ENCODE measurements around the gene GPR17. TPM values are rescaled to one million over a fixed set of nuclear protein-coding genes. Genes with fewer than 3 reads are reported as not detected.

The GPR17 gene
- total RNA-seq, 1 donor from 2014 or later: 6.4 TPM

DNA sequence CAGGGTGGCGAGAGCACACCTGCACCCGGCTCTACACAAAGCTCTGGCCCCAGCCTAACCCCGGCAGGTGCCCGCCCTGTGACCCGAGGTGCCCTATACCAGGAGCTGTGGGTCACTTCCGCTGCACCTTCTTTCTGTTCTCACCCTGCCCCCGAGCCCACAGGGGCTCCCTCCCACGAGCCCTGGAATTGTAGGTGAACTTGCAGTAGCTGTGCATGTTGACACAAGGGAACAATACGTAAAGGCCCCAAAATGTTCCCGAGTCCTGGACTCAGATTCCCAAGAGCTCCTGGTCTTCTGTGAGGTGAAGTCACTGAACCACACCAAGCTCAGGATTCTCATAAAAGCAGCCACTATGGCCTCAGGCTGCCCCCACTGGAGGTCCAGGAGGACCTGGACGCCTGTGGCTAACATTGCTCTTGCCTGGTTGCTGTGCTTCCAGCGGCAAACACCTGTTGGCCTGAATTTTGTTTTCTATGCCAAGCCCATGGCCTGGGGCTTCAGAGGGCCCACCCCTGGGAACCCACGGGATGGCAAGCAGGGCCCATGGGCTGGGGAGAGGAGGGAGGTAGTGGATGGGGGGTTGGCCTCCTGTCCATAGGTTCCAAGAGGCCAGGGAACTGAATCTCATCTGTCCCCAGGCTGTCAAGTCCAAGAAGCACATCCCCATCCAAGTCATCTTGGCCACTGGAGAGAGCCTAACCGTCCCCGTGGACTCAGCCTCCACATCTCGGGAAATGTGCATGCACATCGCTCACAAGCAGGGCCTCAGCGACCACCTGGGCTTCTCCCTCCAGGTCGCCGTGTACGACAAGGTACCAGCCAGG, 23.2 kb upstream of the GPR17 start:
- no peaks in the 10 kb centered on the region for H3K27me3 Mint-ChIP-seq (ENCODE audit: low read depth)
- DNase-seq (ENCODE audit: low read depth, low spot score): no peak
- H3K4me3 Mint-ChIP-seq: no peak overlapping the region
- TF ChIP-seq, protein P1, sequence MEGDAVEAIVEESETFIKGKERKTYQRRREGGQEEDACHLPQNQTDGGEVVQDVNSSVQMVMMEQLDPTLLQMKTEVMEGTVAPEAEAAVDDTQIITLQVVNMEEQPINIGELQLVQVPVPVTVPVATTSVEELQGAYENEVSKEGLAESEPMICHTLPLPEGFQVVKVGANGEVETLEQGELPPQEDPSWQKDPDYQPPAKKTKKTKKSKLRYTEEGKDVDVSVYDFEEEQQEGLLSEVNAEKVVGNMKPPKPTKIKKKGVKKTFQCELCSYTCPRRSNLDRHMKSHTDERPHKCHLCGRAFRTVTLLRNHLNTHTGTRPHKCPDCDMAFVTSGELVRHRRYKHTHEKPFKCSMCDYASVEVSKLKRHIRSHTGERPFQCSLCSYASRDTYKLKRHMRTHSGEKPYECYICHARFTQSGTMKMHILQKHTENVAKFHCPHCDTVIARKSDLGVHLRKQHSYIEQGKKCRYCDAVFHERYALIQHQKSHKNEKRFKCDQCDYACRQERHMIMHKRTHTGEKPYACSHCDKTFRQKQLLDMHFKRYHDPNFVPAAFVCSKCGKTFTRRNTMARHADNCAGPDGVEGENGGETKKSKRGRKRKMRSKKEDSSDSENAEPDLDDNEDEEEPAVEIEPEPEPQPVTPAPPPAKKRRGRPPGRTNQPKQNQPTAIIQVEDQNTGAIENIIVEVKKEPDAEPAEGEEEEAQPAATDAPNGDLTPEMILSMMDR (conservative IDR thresholded peaks at IDR 0.05): no peak
- H3K27ac Mint-ChIP-seq (ENCODE audit: unreplicated experiment): no peak overlapping the region
- H3K9me3 Mint-ChIP-seq: no peaks in the 10 kb centered on the region
- no peaks in the 10 kb centered on the region for H3K36me3 Mint-ChIP-seq (ENCODE audit: low read depth)
- H3K4me1 Mint-ChIP-seq: no peaks in the 10 kb centered on the region

DNA sequence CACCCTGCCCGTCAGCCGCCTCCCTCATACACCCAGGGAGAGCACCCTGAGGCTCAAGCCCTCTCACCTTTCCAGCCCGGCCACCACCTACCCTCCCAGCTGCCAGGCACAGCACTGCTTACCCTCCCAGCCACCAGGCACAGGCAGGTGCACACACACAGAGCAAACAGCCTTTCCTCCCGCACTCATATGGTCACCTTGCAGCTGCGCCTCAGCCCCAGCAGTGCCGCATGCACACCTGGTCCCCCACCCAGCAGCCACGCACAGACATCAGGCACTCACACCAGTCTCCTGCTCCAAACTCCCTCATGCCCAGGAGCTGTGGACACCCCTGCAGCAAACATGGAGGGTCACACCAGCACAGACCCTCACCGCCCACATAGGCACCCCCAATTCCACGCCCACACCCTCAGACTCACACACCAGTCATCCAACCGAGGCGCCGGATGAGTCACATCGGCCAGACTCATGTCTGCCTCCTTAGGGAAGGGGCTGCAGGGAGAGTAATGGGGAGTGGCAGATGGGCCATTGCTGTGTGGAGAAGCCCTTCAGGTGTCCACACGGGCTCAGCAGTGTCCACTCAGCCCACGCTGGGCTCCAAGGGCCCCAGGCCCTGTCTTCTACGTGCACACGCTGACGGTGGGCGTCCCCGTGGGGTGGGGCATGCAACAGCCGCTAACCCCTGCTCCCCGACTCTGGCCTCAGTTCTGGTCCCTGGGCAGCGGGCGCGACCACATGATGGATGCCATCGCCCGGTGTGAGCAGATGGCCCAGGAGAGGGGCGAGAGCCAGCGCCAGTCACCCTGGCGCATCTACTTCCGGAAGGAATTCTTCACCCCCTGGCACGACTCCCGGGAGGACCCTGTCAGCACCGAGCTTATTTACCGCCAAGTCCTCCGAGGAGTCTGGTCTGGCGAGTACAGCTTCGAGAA, 22.3 kb upstream of the GPR17 start:
- no peaks in the 10 kb centered on the region for H3K27me3 Mint-ChIP-seq (ENCODE audit: low read depth)
- H3K27ac Mint-ChIP-seq (ENCODE audit: unreplicated experiment): peak overlapping the region; percentile 27
- no peaks in the 10 kb centered on the region for H3K4me1 Mint-ChIP-seq
- no peaks in the 10 kb centered on the region for H3K9me3 Mint-ChIP-seq
- H3K4me3 Mint-ChIP-seq: no peak overlapping the region
- TF ChIP-seq, protein P1 (conservative IDR thresholded peaks at IDR 0.05): no peak
- no peak for DNase-seq (ENCODE audit: low read depth, low spot score)
- H3K36me3 Mint-ChIP-seq (ENCODE audit: low read depth): no peaks in the 10 kb centered on the region

DNA sequence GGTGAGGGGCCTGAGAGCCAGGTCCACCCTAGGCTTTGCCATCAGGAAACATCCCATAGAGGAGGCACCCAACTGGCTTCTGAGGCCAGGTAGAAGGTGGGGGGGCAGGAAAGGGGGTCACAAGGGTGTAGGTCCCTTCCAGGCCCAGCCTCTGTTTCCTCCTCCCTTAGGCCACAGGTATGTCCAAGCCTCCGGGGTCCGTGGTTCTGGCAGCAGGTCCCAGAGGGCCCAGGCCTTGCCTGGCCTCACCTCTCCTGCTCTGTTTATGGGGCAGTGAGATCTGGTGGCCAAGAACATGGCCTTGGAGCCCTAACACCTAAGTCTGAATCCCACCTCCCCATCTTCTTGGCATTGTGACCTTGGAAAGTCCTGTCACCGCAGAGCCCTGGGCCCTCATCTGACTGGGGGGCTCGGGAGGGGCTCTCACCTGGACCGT, 21.6 kb upstream of the GPR17 start:
- Mint-ChIP-seq H3K27ac (ENCODE audit: unreplicated experiment) (no peak overlapping the region), H3K4me1 (no peaks in the 10 kb centered on the region), H3K36me3 (ENCODE audit: low read depth) (no peaks in the 10 kb centered on the region), H3K27me3 (ENCODE audit: low read depth) (no peaks in the 10 kb centered on the region), H3K9me3 (no peaks in the 10 kb centered on the region), H3K4me3 (no peak overlapping the region)
- no peak for DNase-seq (ENCODE audit: low read depth, low spot score)
- TF ChIP-seq, protein P1 (conservative IDR thresholded peaks at IDR 0.05): no peak

DNA sequence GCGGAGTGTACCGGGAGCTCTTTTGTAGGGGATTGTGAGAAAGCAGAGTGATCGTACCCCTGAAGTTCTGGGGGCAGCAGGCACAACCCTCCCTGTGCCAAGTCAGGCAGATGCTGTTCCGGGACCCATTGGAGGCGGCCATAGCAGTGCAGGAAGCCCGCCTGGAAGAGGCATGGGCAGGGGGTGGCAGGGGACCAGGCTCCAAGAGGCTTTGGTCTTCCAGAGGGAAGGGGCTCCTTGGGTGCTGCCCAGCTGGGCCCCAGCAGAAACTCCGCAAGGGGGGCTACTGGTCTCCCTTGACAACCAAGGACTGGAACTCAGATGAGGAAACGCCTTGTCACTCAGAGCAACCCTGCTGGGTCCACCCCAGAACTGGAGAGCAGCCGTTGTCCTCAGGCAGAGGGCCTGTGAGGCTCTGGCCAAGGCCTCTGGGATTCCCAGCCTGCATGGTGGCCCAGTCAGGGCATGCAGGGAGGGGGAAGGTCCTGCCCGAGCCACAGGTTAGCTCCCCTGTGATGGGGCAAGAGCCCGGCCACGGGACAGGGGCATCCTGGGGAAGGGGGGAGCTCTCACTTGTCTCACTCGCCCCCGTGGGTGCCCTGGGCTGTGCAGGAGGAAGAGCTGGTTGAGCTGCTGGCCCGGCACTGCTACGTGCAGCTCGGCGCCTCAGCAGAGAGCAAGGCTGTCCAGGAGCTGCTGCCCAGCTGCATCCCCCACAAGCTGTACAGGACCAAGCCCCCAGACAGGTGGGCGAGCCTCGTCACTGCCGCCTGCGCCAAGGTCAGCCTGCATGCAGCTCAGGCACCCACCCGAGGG, 21.0 kb upstream of the GPR17 start:
- TF ChIP-seq, protein P1 (conservative IDR thresholded peaks at IDR 0.05): no peak
- H3K27ac Mint-ChIP-seq (ENCODE audit: unreplicated experiment): no peak overlapping the region
- no peaks in the 10 kb centered on the region for H3K4me1 Mint-ChIP-seq
- no peak for DNase-seq (ENCODE audit: low read depth, low spot score)
- no peak overlapping the region for H3K4me3 Mint-ChIP-seq
- no peaks in the 10 kb centered on the region for H3K36me3 Mint-ChIP-seq (ENCODE audit: low read depth)
- H3K27me3 Mint-ChIP-seq (ENCODE audit: low read depth): no peaks in the 10 kb centered on the region
- H3K9me3 Mint-ChIP-seq: no peaks in the 10 kb centered on the region

DNA sequence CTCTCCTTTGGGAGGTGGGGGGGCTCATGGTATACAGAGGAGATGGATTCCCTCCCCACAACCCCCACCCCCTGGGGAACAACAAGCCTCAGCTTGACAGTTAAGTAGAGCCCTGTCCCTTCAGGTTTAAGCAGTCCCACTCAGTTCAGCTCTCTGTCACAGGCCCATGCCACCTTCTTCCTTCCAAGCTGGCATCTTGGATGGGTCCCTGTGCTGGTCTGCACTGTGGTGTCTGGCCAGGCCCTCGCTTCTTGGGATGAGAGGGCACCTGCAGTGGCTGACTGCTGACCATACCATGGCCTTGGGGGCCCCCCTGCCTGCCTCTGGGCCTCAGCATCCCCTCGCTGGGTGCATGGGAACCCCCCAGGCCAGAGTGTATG, 20.4 kb upstream of the GPR17 start:
- TF ChIP-seq, protein P1 (conservative IDR thresholded peaks at IDR 0.05): no peak
- Mint-ChIP-seq H3K4me1 (no peaks in the 10 kb centered on the region), H3K4me3 (no peak overlapping the region), H3K9me3 (no peaks in the 10 kb centered on the region), H3K27me3 (ENCODE audit: low read depth) (no peaks in the 10 kb centered on the region), H3K36me3 (ENCODE audit: low read depth) (no peaks in the 10 kb centered on the region), H3K27ac (ENCODE audit: unreplicated experiment) (no peak overlapping the region)
- no peak for DNase-seq (ENCODE audit: low read depth, low spot score)
